KOPT-K1 (cell line): Measurements from ENCODE around the gene DROSHA.

Experiments used
- H3K27ac ChIP-seq: fragments of 200-600 bp; sonication (generic); 2 replicates; pipeline ENCODE4 v1.5.1; 2016; ENCODE audit warnings: antibody characterized with exemption, mild to moderate bottlenecking, low read depth, low read length; ENCODE audit not compliant: poor library complexity, severe bottlenecking
- H3K36me3 ChIP-seq: fragments of 200-600 bp; sonication (generic); 2 replicates; pipeline ENCODE4 v1.5.1; 2017; ENCODE audit warnings: antibody characterized with exemption, mild to moderate bottlenecking, low read length, moderate library complexity; ENCODE audit not compliant: insufficient read depth
- H3K9me3 ChIP-seq: fragments of 200-600 bp; sonication (generic); 2 replicates; pipeline ENCODE4 v1.5.1; 2017; ENCODE audit warnings: antibody characterized with exemption, low read length, mild to moderate bottlenecking; ENCODE audit not compliant: insufficient read depth, poor library complexity, severe bottlenecking

The DROSHA gene

GRCh38 chr5:31427013-31427723 lies 104.7 kb downstream of the DROSHA start:
- peaks cover 85% of the 10 kb centered on the region for H3K36me3 ChIP-seq
- no peak overlapping the region for H3K27ac ChIP-seq

DNA sequence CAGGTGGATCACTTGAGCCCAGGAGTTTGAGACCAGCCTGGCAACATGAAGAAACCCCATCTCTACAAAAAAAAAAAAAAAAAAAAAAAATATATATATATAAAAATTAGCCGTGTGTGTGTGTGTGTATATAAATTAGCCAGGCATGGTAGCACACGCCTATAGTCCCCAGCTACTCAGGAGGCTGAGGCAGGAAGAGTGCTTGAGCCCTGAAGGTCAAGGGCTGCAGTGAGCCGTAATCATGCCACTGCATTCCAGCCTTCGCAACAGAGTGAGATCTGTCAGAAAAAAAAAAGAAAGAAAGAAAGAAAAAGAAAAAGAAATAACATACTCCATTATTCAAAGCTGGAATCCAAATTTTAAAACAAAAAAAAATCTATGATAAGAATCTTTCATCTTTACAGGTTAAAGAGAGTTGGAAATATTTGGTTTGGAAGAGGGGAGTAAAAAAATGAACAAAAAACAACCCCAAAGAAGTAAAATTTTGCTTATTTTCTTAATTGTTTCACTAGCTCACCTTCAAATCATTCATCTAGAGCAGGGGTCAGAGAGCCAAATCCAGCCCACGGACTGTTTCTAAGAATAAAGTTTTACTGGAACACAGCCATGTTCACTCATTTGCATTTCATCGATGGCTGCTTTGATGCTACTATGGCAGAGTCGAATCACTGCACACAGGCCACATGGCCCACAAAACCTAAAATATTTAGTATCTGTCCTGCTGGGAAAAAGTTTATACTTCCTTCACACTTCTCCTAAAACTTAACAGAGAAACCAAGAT lies 109.9 kb downstream of the DROSHA start:
- Histone ChIP-seq H3K9me3 (no peaks in the 10 kb centered on the region), H3K27ac (no peak overlapping the region), H3K36me3 (peaks cover 92% of the 10 kb centered on the region)

More at GRCh38 chr5:31427013-31427723, 104.7 kb downstream of the DROSHA start:
- no peaks in the 10 kb centered on the region for H3K9me3 ChIP-seq

- no peaks in the 10 kb centered on the region for H3K9me3 ChIP-seq
- H3K27ac ChIP-seq: no peak overlapping the region
- peaks cover 96% of the 10 kb centered on the region for H3K36me3 ChIP-seq
Observed at GRCh38 chr5:31417512-31417911, 114.4 kb downstream of the DROSHA start.

GRCh38 chr5:31416547-31416946 lies 115.3 kb downstream of the DROSHA start:
- peaks cover 96% of the 10 kb centered on the region for H3K36me3 ChIP-seq
- H3K9me3 ChIP-seq: no peaks in the 10 kb centered on the region
- no peak overlapping the region for H3K27ac ChIP-seq

DNA sequence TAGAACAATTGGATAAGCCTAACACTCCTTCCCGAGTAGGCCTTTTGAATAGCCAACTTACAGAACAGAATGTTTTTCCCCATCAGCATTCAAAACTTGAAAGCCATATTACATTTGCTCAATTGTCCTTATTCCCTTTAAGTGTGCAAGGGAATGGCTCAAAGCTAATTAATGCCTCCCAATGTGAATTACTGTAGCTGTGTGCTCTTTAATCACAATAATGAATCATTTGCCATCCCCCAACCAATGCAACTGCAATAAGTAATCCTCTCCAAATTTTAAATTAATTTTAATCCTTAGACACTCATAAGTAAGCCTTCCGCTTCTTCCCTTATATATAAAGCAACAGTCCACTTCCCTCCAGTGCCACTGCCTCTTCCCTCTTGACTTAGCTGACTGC lies 115.9 kb downstream of the DROSHA start:
- no peaks in the 10 kb centered on the region for H3K9me3 ChIP-seq
- peaks cover 94% of the 10 kb centered on the region for H3K36me3 ChIP-seq
- H3K27ac ChIP-seq: no peak overlapping the region

GRCh38 chr5:31415009-31415923 lies 116.6 kb downstream of the DROSHA start:
- Histone ChIP-seq H3K36me3 (peaks cover 94% of the 10 kb centered on the region), H3K9me3 (no peaks in the 10 kb centered on the region), H3K27ac (no peak overlapping the region)

DNA sequence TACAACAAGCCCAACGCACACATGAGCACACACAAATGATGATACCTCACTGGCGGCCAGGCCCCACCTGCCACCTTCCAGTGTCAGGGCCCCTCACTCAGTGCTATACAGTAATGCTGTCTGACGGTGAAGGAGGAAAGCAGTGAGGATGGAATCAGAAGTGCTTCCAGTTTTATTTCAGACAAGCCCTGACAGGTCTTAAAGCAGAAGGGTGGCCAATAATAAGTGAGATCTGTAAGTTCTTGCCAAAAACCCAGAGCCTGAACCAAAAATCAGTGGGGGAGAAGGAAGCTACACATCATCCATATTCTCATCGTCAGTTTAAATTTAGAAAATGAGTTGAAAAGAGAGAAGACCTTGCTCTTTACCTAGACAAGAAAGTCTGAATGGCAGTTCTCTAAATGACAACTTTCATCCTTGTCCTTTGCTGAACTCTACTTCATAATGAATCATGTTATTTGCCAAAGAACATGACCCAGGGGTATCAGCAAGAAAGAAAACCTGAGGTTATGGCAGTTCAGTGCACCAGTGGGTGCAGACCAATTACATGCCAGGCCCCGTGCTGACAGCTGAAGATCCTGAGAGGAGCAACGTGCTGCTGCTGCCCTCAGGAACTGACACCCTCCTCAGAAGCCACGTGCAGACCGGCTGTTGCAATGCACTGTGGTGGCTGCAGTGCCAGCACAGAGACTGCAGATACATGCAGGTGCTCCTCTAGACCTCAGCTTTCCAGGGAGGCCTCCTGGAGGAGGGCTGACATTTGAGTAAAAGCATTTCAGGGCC lies 118.7 kb downstream of the DROSHA start:
- peaks cover 94% of the 10 kb centered on the region for H3K36me3 ChIP-seq
- H3K27ac ChIP-seq: no peak overlapping the region
- H3K9me3 ChIP-seq: no peaks in the 10 kb centered on the region

- Histone ChIP-seq H3K9me3 (no peaks in the 10 kb centered on the region), H3K27ac (no peak overlapping the region), H3K36me3 (peaks cover 94% of the 10 kb centered on the region)
Observed at GRCh38 chr5:31412324-31412723, 119.6 kb downstream of the DROSHA start.

DNA sequence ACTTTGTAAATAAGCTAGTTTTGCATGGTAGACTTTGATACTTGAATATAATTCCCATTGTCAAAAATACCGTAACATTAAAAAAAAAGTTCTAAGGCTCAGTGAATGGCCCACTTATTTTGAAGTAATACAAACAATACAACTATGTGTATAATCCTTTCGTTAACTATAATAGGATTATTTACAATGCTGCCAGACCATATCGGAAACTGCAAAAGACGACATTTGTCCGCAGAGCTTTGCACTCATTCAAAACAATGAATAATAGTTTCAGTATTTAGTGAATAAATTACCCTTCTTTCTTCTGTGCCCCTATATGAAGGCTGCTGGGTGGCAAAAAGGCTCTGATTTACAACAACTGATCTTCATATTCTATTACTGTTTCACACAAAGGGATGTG lies 121.8 kb downstream of the DROSHA start:
- Histone ChIP-seq H3K36me3 (peaks cover 93% of the 10 kb centered on the region), H3K27ac (no peak overlapping the region), H3K9me3 (no peaks in the 10 kb centered on the region)

GRCh38 chr5:31408814-31409213 lies 123.1 kb downstream of the DROSHA start:
- Histone ChIP-seq H3K9me3 (no peaks in the 10 kb centered on the region), H3K36me3 (peaks cover 95% of the 10 kb centered on the region), H3K27ac (no peak overlapping the region)

GRCh38 chr5:31407921-31408693 lies 123.8 kb downstream of the DROSHA start:
- Histone ChIP-seq H3K36me3 (peaks cover 95% of the 10 kb centered on the region), H3K9me3 (no peaks in the 10 kb centered on the region), H3K27ac (no peak overlapping the region)

DNA sequence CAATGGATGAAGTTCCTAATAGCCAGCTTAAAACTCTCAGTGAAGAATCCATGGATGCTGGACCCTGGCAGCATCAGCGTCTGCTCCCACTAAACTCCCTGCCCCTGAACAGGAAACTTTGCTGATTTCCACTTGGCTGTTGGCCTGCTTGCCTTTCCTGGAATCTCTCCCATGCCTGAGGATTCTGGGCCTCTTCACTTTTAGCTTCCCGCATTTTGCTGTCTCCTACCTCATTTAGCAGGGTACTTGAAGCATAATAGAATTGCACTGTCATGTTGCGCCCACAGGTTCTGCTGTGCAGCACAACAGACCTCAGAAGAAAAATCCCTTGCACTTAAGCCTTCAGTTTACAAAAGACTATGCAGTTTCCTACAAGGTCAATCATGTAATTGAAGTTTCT lies 127.6 kb downstream of the DROSHA start:
- Histone ChIP-seq H3K27ac (no peak overlapping the region), H3K9me3 (no peaks in the 10 kb centered on the region), H3K36me3 (peaks cover 86% of the 10 kb centered on the region)

- H3K27ac ChIP-seq: no peak overlapping the region
- no peaks in the 10 kb centered on the region for H3K9me3 ChIP-seq
- peaks cover 60% of the 10 kb centered on the region for H3K36me3 ChIP-seq
Observed at GRCh38 chr5:31401691-31402090, 130.2 kb downstream of the DROSHA start.
